ENCODE measurements around the gene F12.

F12 gene

DNA sequence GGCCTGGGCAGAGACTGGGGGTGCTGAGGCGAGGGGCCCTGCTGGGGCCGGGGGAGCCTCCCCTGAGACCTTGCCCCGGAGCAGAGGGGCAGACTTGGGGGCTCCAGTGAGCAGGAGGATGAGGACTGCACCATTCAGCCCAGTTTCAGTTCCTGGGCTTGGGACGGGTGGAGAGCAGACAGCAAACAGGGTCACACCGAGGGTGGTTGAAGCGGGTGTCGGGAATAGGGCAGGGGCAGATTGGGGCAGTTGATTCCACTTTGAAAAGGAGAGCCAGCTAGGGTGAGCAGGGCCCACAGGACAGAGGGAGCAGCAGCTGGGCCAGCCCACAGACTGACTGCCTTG, 21.6 kb upstream of the F12 start:
- no peak for DNase-seq (ENCODE audit: low read depth in 1 of 2, low spot score in 1 of 2)
- Histone ChIP-seq H3K4me3 (replicated peaks; ENCODE audit: insufficient read depth, low read length) (no peak overlapping the region), H3K27me3 (ENCODE audit: insufficient read depth, poor library complexity, severe bottlenecking) (no peaks in the 10 kb centered on the region), H3K27ac (replicated peaks) (peak overlapping the region; percentile 98)
- TF ChIP-seq POLR2AphosphoS5 (IDR thresholded peaks at IDR 0.05; ENCODE audit: low read depth) (no peak), GABPA (IDR thresholded peaks at IDR 0.05; ENCODE audit: low read depth) (no peak), SPI1 (IDR thresholded peaks at IDR 0.05; ENCODE audit: borderline replicate concordance, low read depth) (no peak)
- TF ChIP-seq, protein P1, sequence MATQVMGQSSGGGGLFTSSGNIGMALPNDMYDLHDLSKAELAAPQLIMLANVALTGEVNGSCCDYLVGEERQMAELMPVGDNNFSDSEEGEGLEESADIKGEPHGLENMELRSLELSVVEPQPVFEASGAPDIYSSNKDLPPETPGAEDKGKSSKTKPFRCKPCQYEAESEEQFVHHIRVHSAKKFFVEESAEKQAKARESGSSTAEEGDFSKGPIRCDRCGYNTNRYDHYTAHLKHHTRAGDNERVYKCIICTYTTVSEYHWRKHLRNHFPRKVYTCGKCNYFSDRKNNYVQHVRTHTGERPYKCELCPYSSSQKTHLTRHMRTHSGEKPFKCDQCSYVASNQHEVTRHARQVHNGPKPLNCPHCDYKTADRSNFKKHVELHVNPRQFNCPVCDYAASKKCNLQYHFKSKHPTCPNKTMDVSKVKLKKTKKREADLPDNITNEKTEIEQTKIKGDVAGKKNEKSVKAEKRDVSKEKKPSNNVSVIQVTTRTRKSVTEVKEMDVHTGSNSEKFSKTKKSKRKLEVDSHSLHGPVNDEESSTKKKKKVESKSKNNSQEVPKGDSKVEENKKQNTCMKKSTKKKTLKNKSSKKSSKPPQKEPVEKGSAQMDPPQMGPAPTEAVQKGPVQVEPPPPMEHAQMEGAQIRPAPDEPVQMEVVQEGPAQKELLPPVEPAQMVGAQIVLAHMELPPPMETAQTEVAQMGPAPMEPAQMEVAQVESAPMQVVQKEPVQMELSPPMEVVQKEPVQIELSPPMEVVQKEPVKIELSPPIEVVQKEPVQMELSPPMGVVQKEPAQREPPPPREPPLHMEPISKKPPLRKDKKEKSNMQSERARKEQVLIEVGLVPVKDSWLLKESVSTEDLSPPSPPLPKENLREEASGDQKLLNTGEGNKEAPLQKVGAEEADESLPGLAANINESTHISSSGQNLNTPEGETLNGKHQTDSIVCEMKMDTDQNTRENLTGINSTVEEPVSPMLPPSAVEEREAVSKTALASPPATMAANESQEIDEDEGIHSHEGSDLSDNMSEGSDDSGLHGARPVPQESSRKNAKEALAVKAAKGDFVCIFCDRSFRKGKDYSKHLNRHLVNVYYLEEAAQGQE (IDR thresholded peaks at IDR 0.05; ENCODE audit: insufficient replicate concordance, low read depth) = no peak
- TF ChIP-seq, protein P2, sequence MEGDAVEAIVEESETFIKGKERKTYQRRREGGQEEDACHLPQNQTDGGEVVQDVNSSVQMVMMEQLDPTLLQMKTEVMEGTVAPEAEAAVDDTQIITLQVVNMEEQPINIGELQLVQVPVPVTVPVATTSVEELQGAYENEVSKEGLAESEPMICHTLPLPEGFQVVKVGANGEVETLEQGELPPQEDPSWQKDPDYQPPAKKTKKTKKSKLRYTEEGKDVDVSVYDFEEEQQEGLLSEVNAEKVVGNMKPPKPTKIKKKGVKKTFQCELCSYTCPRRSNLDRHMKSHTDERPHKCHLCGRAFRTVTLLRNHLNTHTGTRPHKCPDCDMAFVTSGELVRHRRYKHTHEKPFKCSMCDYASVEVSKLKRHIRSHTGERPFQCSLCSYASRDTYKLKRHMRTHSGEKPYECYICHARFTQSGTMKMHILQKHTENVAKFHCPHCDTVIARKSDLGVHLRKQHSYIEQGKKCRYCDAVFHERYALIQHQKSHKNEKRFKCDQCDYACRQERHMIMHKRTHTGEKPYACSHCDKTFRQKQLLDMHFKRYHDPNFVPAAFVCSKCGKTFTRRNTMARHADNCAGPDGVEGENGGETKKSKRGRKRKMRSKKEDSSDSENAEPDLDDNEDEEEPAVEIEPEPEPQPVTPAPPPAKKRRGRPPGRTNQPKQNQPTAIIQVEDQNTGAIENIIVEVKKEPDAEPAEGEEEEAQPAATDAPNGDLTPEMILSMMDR (IDR thresholded peaks at IDR 0.05; ENCODE audit: insufficient read depth, low read length) = no peak

DNA sequence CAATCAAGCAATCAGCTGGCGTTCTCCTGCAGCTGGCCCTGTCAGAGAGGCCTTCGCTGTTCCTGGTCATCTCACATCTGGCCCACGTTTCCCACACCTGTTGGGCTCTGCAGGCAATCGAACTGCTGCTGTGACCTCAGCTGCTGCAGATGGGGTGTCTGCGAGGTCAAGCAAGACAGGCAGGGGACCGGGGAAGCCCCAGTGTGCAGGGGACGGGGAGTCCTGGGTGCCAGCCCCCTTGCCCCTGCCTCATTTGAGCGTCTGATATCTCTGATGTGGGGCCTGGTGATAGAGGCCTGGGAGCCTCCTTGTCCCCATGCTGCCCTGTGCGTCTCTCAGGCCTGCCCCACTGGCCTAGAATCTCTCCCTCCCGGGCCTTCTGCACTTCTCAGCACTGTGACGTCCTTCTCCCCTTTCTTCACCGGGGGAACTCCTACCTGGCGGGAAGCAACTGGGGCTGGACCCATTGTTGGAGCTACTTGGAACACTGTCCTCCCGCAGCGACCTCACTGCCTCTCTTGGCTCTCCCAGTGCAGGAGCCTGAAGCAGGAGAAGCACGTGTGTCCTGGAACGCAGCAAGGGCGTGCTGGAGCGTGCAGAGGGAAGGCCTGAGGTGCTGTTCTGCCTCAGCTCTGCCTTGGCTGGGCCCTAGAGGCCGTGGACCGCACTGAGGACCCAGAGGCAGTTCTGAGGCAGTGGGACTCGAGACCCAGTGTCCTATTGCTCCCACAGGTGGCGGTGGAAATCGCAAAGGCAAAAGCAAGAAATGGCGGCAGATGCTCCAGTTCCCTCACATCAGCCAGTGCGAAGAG, 21.0 kb upstream of the F12 start:
- no peaks in the 10 kb centered on the region for H3K27me3 ChIP-seq (ENCODE audit: insufficient read depth, poor library complexity, severe bottlenecking)
- TF ChIP-seq POLR2AphosphoS5 (IDR thresholded peaks at IDR 0.05; ENCODE audit: low read depth) = 0 out of 2 replicates have a peak, but pooled peaks have one; percentile 11
- TF ChIP-seq GABPA (IDR thresholded peaks at IDR 0.05; ENCODE audit: low read depth) = no peak
- DNase-seq (ENCODE audit: low read depth in 1 of 2, low spot score in 1 of 2) = peak in 1 of 2 experiments; percentile 54
- peak overlapping the region; percentile 98 for H3K27ac ChIP-seq (replicated peaks)
- peak overlapping the region; percentile 27 for H3K4me3 ChIP-seq (replicated peaks; ENCODE audit: insufficient read depth, low read length)

DNA sequence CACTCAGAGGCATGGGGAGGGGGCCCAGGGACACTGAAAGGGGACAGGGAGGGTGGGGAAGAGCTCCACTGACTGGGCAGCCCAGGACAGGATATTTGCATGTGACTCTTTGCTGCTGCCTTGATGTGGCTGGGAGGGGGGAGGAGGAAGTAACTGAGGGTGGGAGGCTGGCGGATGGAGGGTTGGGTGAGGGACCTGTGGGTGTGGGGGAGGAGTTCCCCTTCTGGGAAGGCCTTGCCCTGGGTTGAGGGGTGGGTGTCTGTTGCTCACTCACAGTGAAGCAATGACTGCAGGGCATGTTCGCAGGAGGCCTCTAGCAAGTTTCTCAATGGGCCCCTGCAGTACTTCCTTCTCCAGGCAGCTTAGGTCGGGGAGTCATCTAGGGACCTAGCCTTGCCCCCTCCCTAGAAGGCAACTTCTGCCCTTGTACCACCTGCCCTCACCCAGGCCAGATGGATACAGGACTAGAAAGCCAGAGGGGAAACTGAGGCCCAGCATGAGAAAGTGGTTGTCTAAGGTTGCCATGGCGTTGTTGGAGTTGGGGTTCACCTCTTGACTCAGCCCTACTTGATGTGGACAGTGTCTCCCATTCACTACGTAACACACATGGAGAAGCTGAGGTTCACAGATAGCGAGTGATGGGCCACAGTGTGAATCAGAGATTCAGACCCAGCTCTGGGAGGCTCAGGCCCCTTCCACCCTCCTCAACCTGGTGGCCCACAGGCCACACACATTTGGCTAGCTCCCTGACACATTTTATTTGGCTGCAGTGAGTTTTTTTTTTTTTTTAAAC, 20.1 kb upstream of the F12 start:
- Histone ChIP-seq H3K27me3 (ENCODE audit: insufficient read depth, poor library complexity, severe bottlenecking) (no peaks in the 10 kb centered on the region), H3K4me3 (replicated peaks; ENCODE audit: insufficient read depth, low read length) (peak overlapping the region; percentile 67), H3K27ac (replicated peaks) (peak overlapping the region; percentile 98)
- TF ChIP-seq SPI1 (IDR thresholded peaks at IDR 0.05; ENCODE audit: borderline replicate concordance, low read depth) (peak; percentile 76; the same call in 1 of the 2 replicates), GABPA (IDR thresholded peaks at IDR 0.05; ENCODE audit: low read depth) (peak; percentile 22; the same call in 1 of the 2 replicates), POLR2AphosphoS5 (IDR thresholded peaks at IDR 0.05; ENCODE audit: low read depth) (peak; percentile 88)
- TF ChIP-seq, protein P2 (IDR thresholded peaks at IDR 0.05; ENCODE audit: insufficient read depth, low read length) = no peak
- TF ChIP-seq, protein P1 (IDR thresholded peaks at IDR 0.05; ENCODE audit: insufficient replicate concordance, low read depth) = no peak
- DNase-seq (ENCODE audit: low read depth in 1 of 2, low spot score in 1 of 2) = peak; percentile 98 to 100

All from HL-60 (cell line).